ENCODE measurements around the gene ATP8B4.

The ATP8B4 gene

GRCh38 chr15:49953421-49953820 is 165.6 kb downstream of the ATP8B4 start:
- DNase-seq (ENCODE audit: extremely low read depth, low read depth) = no peak
- no peak overlapping the region for H3K4me3 ChIP-seq (replicated peaks; ENCODE audit: low read depth, low read length)
- TF ChIP-seq CTCF (IDR thresholded peaks at IDR 0.05; ENCODE audit: low read depth, low read length, missing control alignments) = no peak

DNA sequence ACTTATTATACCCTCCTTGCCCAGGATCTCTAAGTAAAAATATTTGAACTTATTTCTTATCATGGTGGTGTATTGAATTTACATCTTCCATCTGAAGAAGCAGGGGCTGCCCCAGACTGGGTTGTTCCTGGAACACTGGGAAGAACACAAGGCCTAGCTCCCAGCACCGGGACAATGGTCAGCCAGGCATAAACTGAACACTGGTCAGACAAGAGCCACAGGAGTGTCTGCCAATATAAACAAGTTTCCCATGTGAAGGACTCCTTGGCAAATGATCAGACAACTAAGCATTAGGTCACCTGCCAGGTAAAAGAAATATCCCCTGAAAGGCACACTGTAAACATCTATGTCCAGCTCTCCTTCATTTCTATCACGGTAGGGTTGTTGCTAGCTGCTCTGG is 172.4 kb downstream of the ATP8B4 start:
- no peak overlapping the region for H3K4me3 ChIP-seq (replicated peaks; ENCODE audit: low read depth, low read length)
- DNase-seq (ENCODE audit: extremely low read depth, low read depth) = no peak
- no peak for TF ChIP-seq CTCF (IDR thresholded peaks at IDR 0.05; ENCODE audit: low read depth, low read length, missing control alignments)

GRCh38 chr15:49934487-49934886 is 184.5 kb downstream of the ATP8B4 start:
- no peak for TF ChIP-seq CTCF (IDR thresholded peaks at IDR 0.05; ENCODE audit: low read depth, low read length, missing control alignments)
- DNase-seq (ENCODE audit: extremely low read depth, low read depth) = no peak
- no peak overlapping the region for H3K4me3 ChIP-seq (replicated peaks; ENCODE audit: low read depth, low read length)

- DNase-seq (ENCODE audit: extremely low read depth, low read depth) = peak; percentile 73
Measured at GRCh38 chr15:49927189-49927861, 191.7 kb downstream of the ATP8B4 start.

DNA sequence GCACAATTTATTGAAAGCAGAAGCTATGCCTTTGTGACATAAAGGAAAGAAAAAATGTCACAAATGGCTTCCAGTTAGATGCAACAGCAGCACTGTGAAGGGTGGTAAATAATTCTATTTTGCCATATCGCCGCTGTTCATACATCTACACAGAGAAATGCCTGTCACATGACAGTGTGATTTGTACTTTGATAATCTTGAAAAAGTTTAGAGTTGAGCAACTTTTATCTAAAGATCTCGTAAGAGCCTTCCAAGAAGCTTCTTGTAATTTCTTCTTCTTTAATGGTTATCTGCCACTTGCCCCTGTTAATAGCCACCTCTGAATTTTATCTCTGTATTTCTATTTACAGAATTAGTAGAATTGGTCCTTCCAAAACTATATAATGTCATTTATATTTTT is 192.3 kb downstream of the ATP8B4 start:
- no peak for DNase-seq (ENCODE audit: extremely low read depth, low read depth)
- TF ChIP-seq CTCF (IDR thresholded peaks at IDR 0.05; ENCODE audit: low read depth, low read length, missing control alignments) = no peak

More at GRCh38 chr15:49927189-49927861, 191.7 kb downstream of the ATP8B4 start:
- TF ChIP-seq CTCF (IDR thresholded peaks at IDR 0.05; ENCODE audit: low read depth, low read length, missing control alignments) = no peak
- H3K4me3 ChIP-seq (replicated peaks; ENCODE audit: low read depth, low read length) = no peak overlapping the region

DNA sequence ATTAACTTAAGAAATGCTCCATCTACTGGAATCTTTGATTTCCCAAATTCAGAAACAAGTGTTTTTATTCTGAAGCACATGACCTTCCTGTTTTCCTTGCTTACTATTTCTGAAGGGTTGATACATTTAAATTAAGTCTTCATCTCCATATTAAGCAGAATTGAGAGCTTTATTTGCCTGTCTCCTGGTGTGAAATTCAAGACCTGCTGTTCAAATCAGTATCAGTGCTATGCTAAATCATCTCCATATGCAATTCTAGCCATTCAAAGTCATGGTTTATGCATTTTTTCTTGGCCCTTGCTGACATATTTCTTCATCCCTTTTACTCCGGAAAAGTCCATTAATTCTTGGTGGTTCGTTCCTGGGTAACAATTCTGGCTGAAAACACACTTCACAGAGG is 195.4 kb downstream of the ATP8B4 start:
- no peak overlapping the region for H3K4me3 ChIP-seq (replicated peaks; ENCODE audit: low read depth, low read length)
- no peak for TF ChIP-seq CTCF (IDR thresholded peaks at IDR 0.05; ENCODE audit: low read depth, low read length, missing control alignments)
- no peak for DNase-seq (ENCODE audit: extremely low read depth, low read depth)

More for the DNA sequence above, 192.3 kb downstream of the ATP8B4 start:
- no peak overlapping the region for H3K4me3 ChIP-seq (replicated peaks; ENCODE audit: low read depth, low read length)

- DNase-seq (ENCODE audit: extremely low read depth, low read depth) = no peak
- no peak overlapping the region for H3K4me3 ChIP-seq (replicated peaks; ENCODE audit: low read depth, low read length)
- TF ChIP-seq CTCF (IDR thresholded peaks at IDR 0.05; ENCODE audit: low read depth, low read length, missing control alignments) = no peak
Measured at GRCh38 chr15:49919034-49919433, 200.0 kb downstream of the ATP8B4 start.
